KOPT-K1 (cell line): ENCODE results near the gene NINL.
A peak's percentile ranks its signal among the peaks of the same experiment; 100 is the strongest.
"Not testable (repeated sequence)": the region's sequence is repeated elsewhere in the genome, so short reads cannot be mapped to it uniquely, and the experiment has no call there.

ENCODE experiments used
- H3K27ac ChIP-seq: fragments of 200-600 bp; sonication (generic); 2 replicates; pipeline ENCODE4 v1.5.1; 2016; ENCODE audit warnings: antibody characterized with exemption, mild to moderate bottlenecking, low read depth, low read length; ENCODE audit not compliant: poor library complexity, severe bottlenecking
- H3K36me3 ChIP-seq: fragments of 200-600 bp; sonication (generic); 2 replicates; pipeline ENCODE4 v1.5.1; 2017; ENCODE audit warnings: antibody characterized with exemption, mild to moderate bottlenecking, low read length, moderate library complexity; ENCODE audit not compliant: insufficient read depth
- H3K9me3 ChIP-seq: fragments of 200-600 bp; sonication (generic); 2 replicates; pipeline ENCODE4 v1.5.1; 2017; ENCODE audit warnings: antibody characterized with exemption, low read length, mild to moderate bottlenecking; ENCODE audit not compliant: insufficient read depth, poor library complexity, severe bottlenecking

The NINL gene

GRCh38 chr20:25605148-25605547 lies 19.8 kb upstream of the NINL start:
- Histone ChIP-seq H3K27ac (no peak overlapping the region), H3K9me3 (no peaks in the 10 kb centered on the region), H3K36me3 (no peaks in the 10 kb centered on the region; the same call in 1 of the 2 replicates)

- no peaks in the 10 kb centered on the region for H3K9me3 ChIP-seq
- H3K36me3 ChIP-seq, result no peaks in the 10 kb centered on the region; the same call in 1 of the 2 replicates
- no peak overlapping the region for H3K27ac ChIP-seq
Observed at GRCh38 chr20:25604611-25605010, 19.3 kb upstream of the NINL start.

GRCh38 chr20:25602914-25603309 lies 17.6 kb upstream of the NINL start:
- not testable (repeated sequence) for H3K36me3 ChIP-seq, H3K27ac ChIP-seq

GRCh38 chr20:25602191-25602913 lies 17.0 kb upstream of the NINL start:
- H3K36me3 ChIP-seq, H3K9me3 ChIP-seq, H3K27ac ChIP-seq: not testable (repeated sequence)

More at GRCh38 chr20:25602914-25603309, 17.6 kb upstream of the NINL start:
- not testable (repeated sequence) for H3K9me3 ChIP-seq

GRCh38 chr20:25601659-25602058 lies 16.3 kb upstream of the NINL start:
- Histone ChIP-seq H3K27ac (no peak overlapping the region), H3K9me3 (no peaks in the 10 kb centered on the region), H3K36me3 (no peaks in the 10 kb centered on the region)

- H3K27ac ChIP-seq, result no peak overlapping the region
- H3K36me3 ChIP-seq, result no peaks in the 10 kb centered on the region
- H3K9me3 ChIP-seq, result no peaks in the 10 kb centered on the region
Observed at GRCh38 chr20:25600632-25601031, 15.3 kb upstream of the NINL start.

GRCh38 chr20:25592135-25592852 lies 7.0 kb upstream of the NINL start:
- H3K36me3 ChIP-seq, result no peaks in the 10 kb centered on the region
- no peak overlapping the region for H3K27ac ChIP-seq
- H3K9me3 ChIP-seq, result no peaks in the 10 kb centered on the region

GRCh38 chr20:25590778-25591177 lies 5.4 kb upstream of the NINL start:
- H3K36me3 ChIP-seq, H3K9me3 ChIP-seq, H3K27ac ChIP-seq: not testable (repeated sequence)

GRCh38 chr20:25588491-25588890 lies 3.2 kb upstream of the NINL start:
- no peak overlapping the region for H3K27ac ChIP-seq
- no peaks in the 10 kb centered on the region for H3K9me3 ChIP-seq

GRCh38 chr20:25587536-25587935 lies 2.2 kb upstream of the NINL start:
- Histone ChIP-seq H3K36me3 (no peaks in the 10 kb centered on the region), H3K27ac (no peak overlapping the region), H3K9me3 (no peaks in the 10 kb centered on the region)

More at GRCh38 chr20:25588491-25588890, 3.2 kb upstream of the NINL start:
- H3K36me3 ChIP-seq, result no peaks in the 10 kb centered on the region

GRCh38 chr20:25586877-25587276 lies 1.5 kb upstream of the NINL start:
- peaks cover 4% of the 10 kb centered on the region; the same call in 1 of the 2 replicates for H3K36me3 ChIP-seq
- no peaks in the 10 kb centered on the region for H3K9me3 ChIP-seq
- no peak overlapping the region for H3K27ac ChIP-seq

GRCh38 chr20:25583607-25584006 lies 1.7 kb downstream of the NINL start:
- H3K9me3 ChIP-seq, result not testable (repeated sequence)
- Histone ChIP-seq H3K36me3 (peaks cover 37% of the 10 kb centered on the region), H3K27ac (peak overlapping the region; percentile 88)

GRCh38 chr20:25580711-25581110 lies 4.6 kb downstream of the NINL start:
- no peak overlapping the region for H3K27ac ChIP-seq
- H3K36me3 ChIP-seq, result peaks cover 61% of the 10 kb centered on the region
- H3K9me3 ChIP-seq, result no peaks in the 10 kb centered on the region

- no peak overlapping the region for H3K27ac ChIP-seq
- H3K36me3 ChIP-seq, result peaks cover 74% of the 10 kb centered on the region
- H3K9me3 ChIP-seq, result no peaks in the 10 kb centered on the region
Observed at GRCh38 chr20:25579081-25579770, 6.1 kb downstream of the NINL start.

- peaks cover 81% of the 10 kb centered on the region for H3K36me3 ChIP-seq
- no peak overlapping the region for H3K27ac ChIP-seq
- no peaks in the 10 kb centered on the region for H3K9me3 ChIP-seq
Observed at GRCh38 chr20:25576783-25577530, 8.4 kb downstream of the NINL start.
